NCI-H1092 treated with DMSO at 0.1 percent for 48 hours (cell line): ENCODE data around the gene HSPA6.
"Not testable (repeated sequence)": the region's sequence is repeated elsewhere in the genome, so short reads cannot be mapped to it uniquely, and the experiment has no call there.

Experiments
- DNase-seq: peaks from one replicate; lab custom pipeline; 2025; lab: John Stamatoyannopoulos, UW

The HSPA6 gene

GRCh38 chr1:161532644-161533567, 8.6 kb downstream of the HSPA6 start:
- not testable (repeated sequence) for DNase-seq

GRCh38 chr1:161537068-161537669, 12.8 kb downstream of the HSPA6 start:
- DNase-seq, result not testable (repeated sequence)

GRCh38 chr1:161538925-161539479, 14.7 kb downstream of the HSPA6 start:
- not testable (repeated sequence) for DNase-seq

- peak; percentile 83 for DNase-seq
Observed at GRCh38 chr1:161539731-161540569, 15.6 kb downstream of the HSPA6 start.

- DNase-seq, result not testable (repeated sequence)
Observed at GRCh38 chr1:161540570-161540960, 16.2 kb downstream of the HSPA6 start.

- DNase-seq, result not testable (repeated sequence)
Observed at GRCh38 chr1:161542091-161542559, 17.8 kb downstream of the HSPA6 start.

- DNase-seq, result not testable (repeated sequence)
Observed at GRCh38 chr1:161543125-161543524, 18.8 kb downstream of the HSPA6 start.

- DNase-seq, result not testable (repeated sequence)
Observed at GRCh38 chr1:161545005-161545731, 20.8 kb downstream of the HSPA6 start.

GRCh38 chr1:161547995-161548741, 23.8 kb downstream of the HSPA6 start:
- not testable (repeated sequence) for DNase-seq

GRCh38 chr1:161548749-161549406, 24.5 kb downstream of the HSPA6 start:
- DNase-seq, result not testable (repeated sequence)

- no peak for DNase-seq
Observed at GRCh38 chr1:161549652-161550051, 25.3 kb downstream of the HSPA6 start, which contains the start of gene FCGR3A. TSS of gene FCGR3A (minus strand) at chr1:161549818. CDS start at chr1:161549736, 82 bp downstream.

GRCh38 chr1:161550942-161551341, 26.6 kb downstream of the HSPA6 start:
- not testable (repeated sequence) for DNase-seq

GRCh38 chr1:161553631-161554030, 29.3 kb downstream of the HSPA6 start:
- DNase-seq, result not testable (repeated sequence)

- DNase-seq, result not testable (repeated sequence)
Observed at GRCh38 chr1:161554340-161554739, 30.0 kb downstream of the HSPA6 start.

GRCh38 chr1:161554815-161555417, 30.6 kb downstream of the HSPA6 start:
- DNase-seq, result not testable (repeated sequence)

- DNase-seq, result not testable (repeated sequence)
Observed at GRCh38 chr1:161556143-161556542, 31.8 kb downstream of the HSPA6 start.

- DNase-seq, result not testable (repeated sequence)
Observed at GRCh38 chr1:161556990-161557389, 32.6 kb downstream of the HSPA6 start.

- not testable (repeated sequence) for DNase-seq
Observed at GRCh38 chr1:161557506-161558450, 33.4 kb downstream of the HSPA6 start.
